Endothelial cell of umbilical vein (primary cell): ENCODE measurements around the gene GALNT2. TPM values are rescaled to one million over a fixed set of nuclear protein-coding genes. Genes with fewer than 3 reads are reported as not detected.

Experiments used
- BruUV-seq: library from RNA; stranded (reverse); fragments of 400-500 nt; replicated peaks from 2 replicates; lab custom pipeline; 2021; lab: Mats Ljungman, UMichigan
- CTCF ChIA-PET: fragments of 300-600, 350-600 bp; sonication (Branson Sonifier 250); formaldehyde crosslinking; loops from one replicate; lab custom pipeline; 2021; ENCODE audit warnings: antibody characterized with exemption, inconsistent platforms; lab: Charles Lee
- POLR2A ChIA-PET: fragments of 300-600, 350-600 bp; sonication (Branson Sonifier 250); formaldehyde crosslinking; loops from one replicate; lab custom pipeline; 2021; ENCODE audit warnings: antibody characterized with exemption, inconsistent platforms; lab: Charles Lee
- DNase-seq: peaks from one replicate; pipeline ENCODE4 v3.0.0-alpha.2; 2011; ENCODE audit warnings: low read depth, low spot score
- FAIRE-seq: peaks from 2 replicates; lab custom pipeline; 2011; peaks lifted over from hg19 to GRCh38; lab: Jason Lieb, UNC
- H2AFZ ChIP-seq: 2 replicates; pipeline ENCODE4 v1.6.0; 2012; ENCODE audit warnings: low read depth, low read length, control low read depth, inconsistent platforms
- H3K27ac ChIP-seq: 2 replicates; pipeline ENCODE4 v1.5.1; 2011; ENCODE audit warnings: low read depth, mild to moderate bottlenecking, control low read depth, low read length, moderate library complexity; ENCODE audit not compliant: insufficient read depth
- H3K27me3 ChIP-seq, 2 experiments: 2 replicates each; pipeline versions ENCODE4 v1.6.0 to v1.6.1; 2011; ENCODE audit warnings: low read length in 2 of 2, mixed read lengths in 1 of 2; ENCODE audit not compliant: control insufficient read depth in 2 of 2, insufficient read depth in 2 of 2
- H3K36me3 ChIP-seq, 2 experiments: 2 replicates in 1 of 2; 3 replicates in 1 of 2; pipeline ENCODE4 v1.5.1; 2011; ENCODE audit warnings: low read length in 2 of 2, mild to moderate bottlenecking in 1 of 2, moderate library complexity in 1 of 2; ENCODE audit not compliant: control insufficient read depth in 2 of 2, insufficient read depth in 2 of 2; ENCODE audit errors: extremely low read depth in 1 of 2
- H3K4me1 ChIP-seq: 3 replicates; pipeline ENCODE4 v1.5.1; 2011; ENCODE audit warnings: mild to moderate bottlenecking, low read length; ENCODE audit not compliant: control insufficient read depth, insufficient read depth; ENCODE audit errors: extremely low read depth
- H3K4me2 ChIP-seq: 2 replicates; pipeline ENCODE4 v1.6.1; 2011; ENCODE audit warnings: low read length, control low read depth, mixed read lengths; ENCODE audit not compliant: insufficient read depth
- H3K4me3 ChIP-seq, 3 experiments: fragments of 200-600 bp in 1 of 3; sonication (generic), shearing (Covaris generic) in 1 of 3; replicated peaks in 1 of 3; 2 replicates each; pipeline ENCODE4 v1.5.1; 2011 to 2016; ENCODE audit warnings: control low read depth in 3 of 3, low read length in 3 of 3, mild to moderate bottlenecking in 2 of 3, inconsistent platforms in 1 of 3, low read depth in 1 of 3, moderate library complexity in 1 of 3; ENCODE audit not compliant: insufficient read depth in 1 of 3
- H3K79me2 ChIP-seq: 2 replicates; pipeline ENCODE4 v1.6.0; 2012; ENCODE audit warnings: low read length, inconsistent platforms; ENCODE audit not compliant: control insufficient read depth, insufficient read depth
- H3K9ac ChIP-seq: replicated peaks from 2 replicates; pipeline ENCODE3; 2011; ENCODE audit warnings: low read length, control low read depth; ENCODE audit not compliant: insufficient read depth; ENCODE audit errors: extremely low read depth
- H3K9me1 ChIP-seq: replicated peaks from 3 replicates; pipeline ENCODE4 v1.6.0; 2011; ENCODE audit warnings: mild to moderate bottlenecking, low read length; ENCODE audit not compliant: control insufficient read depth, insufficient read depth; ENCODE audit errors: extremely low read depth
- H3K9me3 ChIP-seq: replicated peaks from 2 replicates; pipeline ENCODE4 v1.5.1; 2012; ENCODE audit warnings: low read length, inconsistent platforms; ENCODE audit not compliant: control insufficient read depth, insufficient read depth
- H4K20me1 ChIP-seq: replicated peaks from 2 replicates; pipeline ENCODE3; 2011; ENCODE audit warnings: mild to moderate bottlenecking, low read length; ENCODE audit not compliant: control insufficient read depth, insufficient read depth; ENCODE audit errors: extremely low read depth
- CTCF ChIP-seq, 2 donors: IDR thresholded peaks; 1 replicate in 1 of 2; 2 replicates in 1 of 2; pipeline ENCODE4 v1.5.1; 2011; ENCODE audit warnings: low read length in 2 of 2, mild to moderate bottlenecking in 2 of 2, moderate library complexity in 2 of 2, control low read depth in 1 of 2, inconsistent platforms in 1 of 2, low read depth in 1 of 2; ENCODE audit not compliant: insufficient read depth in 1 of 2; ENCODE audit errors: extremely low read depth in 1 of 2
- EZH2 ChIP-seq: IDR thresholded peaks from 2 replicates; pipeline ENCODE4 v1.6.1; 2012; ENCODE audit warnings: borderline replicate concordance, low read depth, mild to moderate bottlenecking, moderate library complexity, low read length, inconsistent platforms; ENCODE audit not compliant: severe bottlenecking
- FOS ChIP-seq: IDR thresholded peaks from 2 replicates; pipeline ENCODE4 v1.6.1; 2011; ENCODE audit warnings: mild to moderate bottlenecking, low read length, moderate library complexity, borderline replicate concordance; ENCODE audit not compliant: insufficient read depth
- GATA2 ChIP-seq: IDR thresholded peaks from 2 replicates; pipeline ENCODE4 v1.7.0; 2011; ENCODE audit warnings: low read depth, mild to moderate bottlenecking, moderate library complexity, mixed read lengths, low read length; ENCODE audit not compliant: insufficient read length, insufficient read depth
- JUN ChIP-seq: IDR thresholded peaks from 2 replicates; pipeline ENCODE4 v1.6.1; 2011; ENCODE audit warnings: borderline replicate concordance, low read depth; ENCODE audit not compliant: insufficient read length, insufficient read depth
- MAX ChIP-seq: IDR thresholded peaks from 2 replicates; pipeline ENCODE4 v1.6.1; 2011; ENCODE audit not compliant: insufficient read depth, insufficient read length
- MYC ChIP-seq: IDR thresholded peaks from one replicate; pipeline ENCODE4 v1.6.1; 2011; ENCODE audit warnings: mild to moderate bottlenecking, low read depth, low read length
- POLR2A ChIP-seq: IDR thresholded peaks from 2 replicates; pipeline ENCODE4 v1.6.1; 2012; ENCODE audit warnings: low read depth, mild to moderate bottlenecking, control low read depth, low read length
- POLR2AphosphoS5 ChIP-seq: IDR thresholded peaks from 2 replicates; pipeline ENCODE4 v1.6.1; 2012; ENCODE audit warnings: low read depth, mild to moderate bottlenecking, control low read depth, low read length, moderate library complexity; ENCODE audit not compliant: insufficient read depth
- dilution Hi-C: fragments of 300-500 bp; cut with MboI; formaldehyde crosslinking; loops from one replicate; pipeline ENCODE4 v1.15.0; 2019; ENCODE audit warnings: low sequenced_read_pairs; ENCODE audit not compliant: extremely low pct_ligation_motif_present
- intact Hi-C: fragments of 100-400 bp; cut with micrococcal nuclease; formaldehyde crosslinking; loops from one replicate; pipeline ENCODE4 v1.10.0; 2022
- polyA plus RNA-seq, 4 experiments: library from polyadenylated mRNA; depleted of rRNA in 3 of 4; stranded (reverse) in 3 of 4; unstranded in 1 of 4; fragments of >200 nt; gene quantifications; 2 replicates each; pipeline versions ENCODE4 v1.2.1 to v1.2.3, GENCODE V29; 2011 to 2012; ENCODE audit warnings: missing spikeins in 1 of 4
- total RNA-seq: library from RNA; stranded (reverse); gene quantifications from 2 replicates; pipeline ENCODE4 v1.2.3, GENCODE V29; 2021

The GALNT2 gene
- total and polyA plus RNA-seq, 2 donors (not counting 3 experiments of a cell fraction or from before 2014, with no cell fraction given): 56.3 to 77.5 TPM

- dilution Hi-C loops: no loop called here
- ChIA-PET CTCF (interaction anchor here (0.8 to 2.3 kb wide), 7 partner anchors 8 to 82 kb away, joined by 3 to 9 read pairs (median 4); no protein-coding TSS in a partner anchor), POLR2A (interaction anchor here (0.5 kb wide), 1 partner anchor 555 kb away, joined by 4 read pairs; no protein-coding TSS in a partner anchor)
- peaks cover 25% of the 10 kb centered on the region for H3K4me1 ChIP-seq
- H2AFZ ChIP-seq: no peak overlapping the region
- intact Hi-C loops: loop anchor here (1.0 to 5.0 kb wide), 4 partner anchors 23 to 119 kb away; partner anchors contain the start of gene GALNT2
- no peaks in the 10 kb centered on the region for H3K27me3 ChIP-seq
- H3K9me1 ChIP-seq: no peaks in the 10 kb centered on the region
- H3K36me3 ChIP-seq: no peaks in the 10 kb centered on the region
- H3K9me3 ChIP-seq: no peaks in the 10 kb centered on the region
- H3K79me2 ChIP-seq: no peaks in the 10 kb centered on the region
- no peaks in the 10 kb centered on the region for H4K20me1 ChIP-seq
- FAIRE-seq: peak; percentile 87
- TF ChIP-seq EZH2 (no peak), POLR2AphosphoS5 (peak; percentile 23), POLR2A (no peak), GATA2 (peak; percentile 30), MAX (no peak), MYC (no peak), JUN (peak; percentile 74), FOS (peak; percentile 91), CTCF (IDR thresholded peaks at IDR 0.05; ENCODE audit: extremely low read depth in 1 of 2, insufficient read depth in 1 of 2, low read depth in 1 of 2, low read length in 2 of 2) (no peak)
- DNase-seq: peak; percentile 92
- peak overlapping the region; percentile 41 for H3K4me2 ChIP-seq
- no TSS peak for BruUV-seq
- peak overlapping the region; percentile 10 for H3K27ac ChIP-seq
- no peak overlapping the region for H3K4me3 ChIP-seq
- H3K9ac ChIP-seq: no peak overlapping the region
Measured at GRCh38 chr1:230186003-230186863, 119.2 kb downstream of the GALNT2 start.
